Stimulated activated CD8-positive, alpha-beta memory T cell treated with anti-CD3 and anti-CD28 coated beads, Interleukin-7, amount 100 ng/mL, for 24 hours (primary cell): ENCODE measurements around the gene GGN.
"Not testable (repeated sequence)": the region's sequence is repeated elsewhere in the genome, so short reads cannot be mapped to it uniquely, and the experiment has no call there.

Experiments
- DNase-seq: peaks from one replicate; pipeline ENCODE4 v3.0.0-alpha.2; 2020; ENCODE audit warnings: low read depth

GGN gene

GRCh38 chr19:38411898-38412297 lies 24.1 kb upstream of the GGN start:
- DNase-seq, result not testable (repeated sequence)

GRCh38 chr19:38411041-38411712 lies 23.3 kb upstream of the GGN start:
- no peak for DNase-seq

- not testable (repeated sequence) for DNase-seq
Observed at GRCh38 chr19:38410407-38410806, 22.6 kb upstream of the GGN start.

GRCh38 chr19:38409631-38410133 lies 21.8 kb upstream of the GGN start:
- no peak for DNase-seq

- DNase-seq, result no peak
Observed at GRCh38 chr19:38405276-38405675, 17.4 kb upstream of the GGN start.

GRCh38 chr19:38404858-38405257 lies 17.0 kb upstream of the GGN start:
- no peak for DNase-seq

- DNase-seq, result peak; percentile 86
Observed at GRCh38 chr19:38402967-38403674, 15.3 kb upstream of the GGN start, which contains the start of gene FAM98C. FAM98C (plus strand) TSS chr19:38403093; CDS start chr19:38403154, 61 bp downstream.

GRCh38 chr19:38402623-38402966 lies 14.8 kb upstream of the GGN start:
- no peak for DNase-seq

- no peak for DNase-seq
Observed at GRCh38 chr19:38401148-38401547, 13.3 kb upstream of the GGN start.

- DNase-seq, result no peak
Observed at GRCh38 chr19:38400361-38400760, 12.5 kb upstream of the GGN start.

- DNase-seq, result no peak
Observed at GRCh38 chr19:38399537-38399936, 11.7 kb upstream of the GGN start.

GRCh38 chr19:38399081-38399480 lies 11.2 kb upstream of the GGN start:
- no peak for DNase-seq

GRCh38 chr19:38395381-38396114 lies 7.7 kb upstream of the GGN start:
- no peak for DNase-seq

- DNase-seq, result peak; percentile 46
Observed at GRCh38 chr19:38394488-38394887, 6.7 kb upstream of the GGN start.

- DNase-seq, result no peak
Observed at GRCh38 chr19:38392707-38393308, 5.0 kb upstream of the GGN start.

GRCh38 chr19:38391911-38392464 lies 4.2 kb upstream of the GGN start:
- DNase-seq, result no peak

- no peak for DNase-seq
Observed at GRCh38 chr19:38389957-38390924, 2.4 kb upstream of the GGN start.

GRCh38 chr19:38389101-38389925 lies 1.5 kb upstream of the GGN start:
- no peak for DNase-seq

GRCh38 chr19:38388349-38389100 lies 691 bp upstream of the GGN start, which contains the start of gene SPRED3:
SPRED3 (plus strand) TSS chr19:38388697; CDS start chr19:38390303, 1,606 bp downstream.
- DNase-seq, result no peak
